GM18858 (cell line): ENCODE results near the gene ARF3.
"Not testable (repeated sequence)": the region's sequence is repeated elsewhere in the genome, so short reads cannot be mapped to it uniquely, and the experiment has no call there.

ENCODE experiments used
- ATAC-seq: cut with Tn5 transposase; IDR thresholded peaks from one replicate; pipeline ENCODE4 v1.9.1; 2021; ENCODE audit not compliant: unreplicated experiment

The ARF3 gene

DNA sequence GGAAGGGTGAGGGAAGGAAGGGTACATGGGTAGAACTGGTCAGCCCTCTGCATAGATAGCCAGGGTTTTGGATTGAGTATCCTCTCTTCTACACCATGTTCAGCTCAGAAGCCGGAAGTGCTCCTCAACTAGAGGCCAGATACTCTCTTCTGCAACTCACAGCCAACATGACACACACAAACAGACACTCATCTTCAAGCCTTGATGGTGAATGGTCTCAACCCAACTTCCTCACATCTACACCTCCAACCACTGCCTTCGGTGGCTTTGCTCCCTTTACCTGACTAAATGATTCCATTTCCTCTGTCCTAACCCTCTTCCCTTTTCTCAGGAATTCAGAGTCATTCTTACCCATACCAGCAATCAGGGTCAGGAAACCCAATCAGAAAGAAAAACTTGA lies 24.4 kb downstream of the ARF3 start:
- no peak for ATAC-seq

DNA sequence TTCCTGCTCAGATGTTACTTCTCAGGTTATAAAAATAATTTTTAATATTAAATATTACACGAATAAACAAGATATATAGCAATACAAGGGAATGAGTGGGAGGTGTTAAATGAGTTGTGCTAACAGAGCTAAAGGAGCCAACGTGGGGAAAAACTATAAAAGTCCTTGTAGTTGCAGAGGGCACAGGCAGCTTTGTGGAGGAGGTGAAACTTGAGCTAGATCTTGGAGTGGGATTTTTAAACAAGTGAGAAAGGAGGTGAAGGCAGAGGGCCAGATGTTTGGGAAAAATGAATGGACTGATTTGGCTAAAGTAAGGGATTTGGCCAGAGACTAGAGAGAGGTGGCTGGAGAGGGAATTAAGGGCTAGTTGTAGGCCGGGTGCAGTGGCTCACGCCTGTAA lies 26.8 kb downstream of the ARF3 start:
- ATAC-seq = no peak

DNA sequence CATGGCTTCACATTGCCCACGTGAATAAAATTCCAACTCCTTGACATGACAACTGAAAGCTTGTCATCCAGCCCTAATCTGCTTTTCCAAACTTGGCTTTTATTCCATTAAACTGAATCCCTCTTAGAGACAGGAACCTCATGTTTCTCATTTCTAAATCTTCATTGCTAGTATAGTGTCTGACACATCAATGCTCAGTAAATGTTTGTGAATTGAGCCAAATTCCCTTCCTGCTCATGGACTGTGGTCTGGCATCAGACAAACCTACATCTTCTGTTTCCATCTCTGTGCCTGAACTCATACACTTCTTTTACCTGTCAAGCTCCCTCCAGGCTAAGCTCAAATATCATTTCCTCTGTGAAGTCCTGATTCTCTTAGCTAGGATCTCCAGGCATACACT lies 27.7 kb downstream of the ARF3 start:
- no peak for ATAC-seq

DNA sequence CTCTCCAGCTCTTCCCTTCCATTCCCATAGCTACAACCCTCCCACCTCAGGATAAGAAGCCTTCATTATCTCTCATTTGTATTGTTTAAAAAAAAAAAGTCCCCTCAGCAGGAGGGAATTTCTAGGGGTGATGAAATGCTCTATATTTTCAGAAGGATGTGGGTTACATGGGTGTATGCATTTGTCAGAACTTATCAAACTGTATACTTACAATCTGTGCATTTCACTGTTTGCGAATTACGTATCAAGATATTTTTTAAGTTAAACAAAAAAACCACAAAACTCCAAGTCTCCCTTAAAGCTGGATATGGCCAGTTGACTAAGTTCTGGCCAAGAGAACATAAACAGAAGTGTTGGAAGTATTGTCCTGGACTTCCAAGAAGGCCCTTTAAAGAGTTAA lies 30.0 kb downstream of the ARF3 start:
- no peak for ATAC-seq

DNA sequence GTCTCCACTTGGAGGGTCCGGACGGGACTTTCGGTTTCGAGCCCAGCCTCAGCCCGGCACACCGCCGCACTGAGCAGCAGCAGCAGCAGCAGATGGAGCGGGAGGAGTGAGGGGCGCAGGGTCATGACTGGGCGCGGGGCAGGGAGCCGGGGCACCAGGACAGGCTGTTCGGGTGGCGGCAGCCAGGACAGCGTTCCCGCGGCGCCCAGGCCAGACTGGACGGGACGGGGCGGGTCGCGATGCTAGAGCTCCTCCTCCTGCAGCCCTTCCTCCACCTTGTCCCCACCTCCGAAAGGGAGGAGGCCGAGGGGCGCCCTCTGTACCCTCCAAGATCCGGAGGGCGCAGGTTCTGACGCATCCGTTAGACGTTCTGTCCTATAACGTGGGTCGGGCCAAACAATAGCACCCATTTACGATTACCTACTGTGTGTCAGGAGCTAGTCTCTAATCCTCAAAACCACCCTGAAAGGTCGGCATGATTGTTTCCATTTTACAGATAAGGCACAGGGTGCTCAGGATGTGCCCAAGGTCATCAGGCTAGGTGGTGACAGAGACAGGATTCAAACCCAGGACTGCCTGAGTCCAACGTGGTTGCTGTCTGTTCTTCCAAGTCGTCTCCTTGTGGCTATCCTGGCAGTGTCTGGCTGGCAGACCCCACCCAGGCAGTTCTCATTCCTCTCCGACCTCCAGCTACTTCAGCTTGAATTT lies 31.8 kb downstream of the ARF3 start, which contains the start of gene FKBP11:
Gene FKBP11 (minus strand): TSS at position 189 of the 708 bp plus-strand sequence. CDS start 64 bp downstream, at position 125.
- no peak for ATAC-seq

DNA sequence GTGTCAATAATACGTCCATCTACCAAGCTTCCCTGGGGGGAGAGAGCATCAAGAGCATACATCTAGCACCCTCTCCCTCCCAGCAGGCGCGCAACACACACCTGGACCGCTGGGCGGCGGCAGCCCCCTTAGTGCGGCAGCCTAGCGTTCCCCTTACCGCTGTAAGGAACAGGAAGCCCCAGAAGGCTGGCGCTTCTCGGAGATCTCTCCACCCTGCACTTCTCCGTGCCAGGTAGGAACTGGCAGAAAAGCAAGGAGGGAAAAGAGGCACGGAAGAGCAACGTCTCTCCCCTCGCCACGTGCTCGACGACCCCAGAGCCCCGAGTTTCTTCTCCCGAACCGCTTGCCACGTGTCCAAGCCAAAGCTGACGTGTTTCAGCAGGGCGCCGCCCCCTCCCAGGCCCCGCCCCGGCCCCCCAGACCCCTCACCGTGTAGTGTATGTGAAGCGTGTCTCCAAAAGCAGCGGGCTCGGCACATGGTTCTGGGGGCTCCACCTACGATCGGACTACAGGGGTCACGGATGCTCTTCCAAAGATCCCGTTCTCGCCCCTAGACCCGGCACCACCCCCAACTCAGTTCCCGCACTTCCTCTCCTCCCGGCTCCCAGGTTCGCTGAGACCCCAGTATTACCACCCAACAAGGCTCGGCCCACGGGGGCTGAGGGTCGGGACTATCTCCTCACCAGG lies 32.5 kb downstream of the ARF3 start:
- peak; percentile 68 for ATAC-seq

DNA sequence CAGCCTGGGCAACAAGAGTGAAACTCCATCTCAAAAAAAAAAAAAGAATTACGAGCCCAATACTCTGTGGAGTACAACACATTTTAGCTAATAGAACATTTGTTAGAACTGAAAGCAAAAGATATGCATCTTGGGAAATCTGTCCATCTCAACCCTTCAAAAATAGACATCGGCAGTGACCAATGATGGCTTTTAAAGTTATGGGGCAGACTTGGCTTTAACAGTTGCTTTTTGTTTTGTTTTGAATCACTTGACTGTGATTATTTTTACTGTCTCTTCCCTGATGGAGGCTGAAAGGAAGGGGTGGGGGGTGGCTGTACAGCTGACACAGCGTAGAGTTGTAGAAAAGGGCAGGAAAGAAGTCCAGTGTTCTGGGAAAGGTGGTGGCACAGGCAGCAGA lies 34.2 kb downstream of the ARF3 start:
- no peak for ATAC-seq

DNA sequence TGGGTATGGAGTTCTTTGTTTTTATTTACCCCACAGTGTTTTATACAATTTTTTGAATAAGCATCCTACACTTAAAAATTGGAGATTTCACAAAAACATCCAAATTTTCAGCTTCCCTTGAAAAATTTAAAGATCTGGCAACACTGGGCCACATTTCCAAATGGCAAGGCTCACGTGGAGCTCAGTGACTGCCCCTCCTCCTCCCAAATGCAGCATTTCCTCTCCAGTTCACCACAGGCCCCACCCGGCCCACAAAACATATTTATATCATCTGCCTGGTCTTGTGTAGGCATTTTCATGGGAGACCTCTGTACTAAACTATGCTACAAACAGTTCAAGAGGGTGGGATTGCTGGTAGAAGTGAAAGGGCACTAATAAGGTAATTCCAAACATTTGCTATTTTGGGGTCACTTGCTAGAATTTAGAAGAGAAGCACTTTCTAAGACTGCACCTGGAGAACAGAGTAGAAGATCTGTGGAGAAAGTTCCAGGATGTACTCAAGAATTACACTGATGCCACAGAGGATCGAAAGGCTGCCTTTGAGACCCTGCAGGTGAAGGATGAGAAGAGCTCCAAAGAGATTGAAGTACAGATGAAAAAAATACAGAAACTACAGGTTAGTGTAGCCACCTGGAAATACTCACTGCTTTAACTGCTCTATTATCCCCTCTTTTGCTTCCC lies 39.3 kb downstream of the ARF3 start:
- ATAC-seq = no peak

DNA sequence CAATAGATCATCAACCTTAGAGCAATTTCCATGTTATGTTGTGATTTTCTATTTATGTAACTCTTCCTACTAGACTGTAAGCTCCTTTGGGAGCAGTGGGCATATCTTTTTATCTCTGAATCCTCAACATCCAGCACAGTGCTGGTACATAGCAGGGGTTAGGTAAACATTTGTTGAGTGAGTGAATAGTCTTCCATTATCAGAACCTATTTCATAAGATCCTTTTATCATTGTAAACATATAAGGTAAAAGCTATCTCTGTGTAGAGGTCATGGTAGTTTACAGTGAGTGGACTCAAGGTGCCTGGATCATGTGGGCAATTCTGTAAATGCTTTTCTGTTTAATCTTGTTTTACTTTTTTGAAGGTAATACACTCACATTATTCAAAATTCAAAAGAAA lies 47.1 kb downstream of the ARF3 start:
- no peak for ATAC-seq

DNA sequence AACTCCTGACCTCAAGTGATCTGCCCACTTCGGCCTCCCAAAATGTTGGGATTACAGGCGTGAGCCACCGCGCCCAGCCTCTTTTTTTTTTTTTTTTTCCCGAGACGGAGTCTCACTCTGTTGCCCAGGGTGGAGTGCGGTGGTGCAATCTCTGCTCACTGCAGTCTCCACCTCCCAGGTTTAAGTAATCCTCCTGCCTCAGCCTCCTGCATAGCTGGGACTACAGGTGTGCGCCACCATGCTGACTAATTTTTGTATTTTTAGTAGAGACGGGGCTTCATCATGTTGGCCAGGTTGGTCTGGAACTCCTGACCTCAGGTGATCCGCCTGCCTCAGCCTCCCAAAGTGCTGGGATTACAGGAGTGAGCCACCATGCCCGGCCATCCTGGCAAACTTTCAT lies 47.6 kb downstream of the ARF3 start:
- ATAC-seq = not testable (repeated sequence)

DNA sequence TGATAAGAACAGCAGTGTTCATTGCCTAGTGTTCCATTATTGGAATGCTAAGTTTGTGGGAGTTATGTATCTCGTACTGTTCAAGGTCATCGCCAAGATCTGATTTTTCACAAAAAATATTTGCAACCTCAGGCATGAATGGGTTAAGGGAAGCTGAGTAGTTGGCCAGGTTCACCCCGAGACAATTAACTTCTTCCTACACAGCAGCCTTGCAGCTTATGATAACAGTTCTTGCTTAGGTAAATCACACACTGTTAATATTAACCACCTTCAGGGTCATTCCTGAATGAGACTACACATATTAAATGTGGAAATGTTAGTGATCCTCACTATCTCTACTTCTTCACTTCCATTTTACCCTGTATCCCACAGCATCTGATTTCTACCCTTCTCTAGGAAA lies 50.0 kb downstream of the ARF3 start:
- no peak for ATAC-seq

DNA sequence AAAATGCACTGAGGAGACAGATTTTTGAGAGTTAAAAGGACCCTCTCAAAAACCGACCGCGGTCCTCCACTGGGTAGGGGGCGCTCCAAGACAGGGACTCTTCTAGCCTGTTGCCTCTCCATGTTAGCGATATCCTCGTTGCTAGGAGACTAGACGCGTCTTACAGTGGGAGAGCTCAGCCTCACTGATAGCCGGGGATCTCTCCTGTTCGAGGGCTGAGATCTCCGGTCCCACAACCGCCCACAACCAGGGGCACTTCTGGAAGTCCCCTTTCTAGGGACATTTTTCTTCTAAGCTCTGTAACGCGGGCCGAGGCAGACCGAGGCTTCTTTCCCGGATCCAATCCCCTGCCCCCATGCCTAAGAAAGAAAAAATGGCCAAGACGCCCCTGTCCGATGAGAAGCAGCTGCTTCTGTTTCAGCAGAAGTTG lies 53.3 kb downstream of the ARF3 start:
- ATAC-seq = peak; percentile 65

DNA sequence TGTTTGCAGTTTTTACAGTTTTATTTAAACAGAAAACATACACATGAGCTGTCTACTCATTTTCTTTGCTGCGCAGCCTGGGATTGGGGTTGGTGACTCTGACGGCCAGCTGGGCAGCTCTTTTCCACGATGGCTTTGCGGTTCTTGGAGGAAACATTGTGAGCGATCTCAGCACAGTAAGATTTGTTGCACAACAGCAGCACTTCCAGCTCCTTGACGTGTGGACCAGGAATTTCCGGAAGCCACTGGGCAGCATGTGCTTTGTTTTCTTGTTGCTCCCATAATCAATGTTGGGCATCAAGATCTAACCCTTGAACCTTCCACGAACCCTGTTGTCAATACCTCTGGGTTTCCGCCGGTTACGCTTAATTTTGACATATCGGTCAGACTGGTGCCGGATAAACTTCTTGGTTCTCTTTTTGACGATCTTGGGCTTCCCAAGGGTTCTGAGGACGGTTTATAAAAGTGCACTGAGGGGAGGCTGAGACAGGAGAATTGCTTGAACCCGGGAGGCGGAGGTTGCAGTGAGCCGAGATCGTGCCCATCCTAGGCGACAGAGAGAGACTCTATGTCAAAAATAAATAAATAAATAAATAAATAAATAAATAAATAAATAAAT lies 53.8 kb downstream of the ARF3 start:
- ATAC-seq = no peak

DNA sequence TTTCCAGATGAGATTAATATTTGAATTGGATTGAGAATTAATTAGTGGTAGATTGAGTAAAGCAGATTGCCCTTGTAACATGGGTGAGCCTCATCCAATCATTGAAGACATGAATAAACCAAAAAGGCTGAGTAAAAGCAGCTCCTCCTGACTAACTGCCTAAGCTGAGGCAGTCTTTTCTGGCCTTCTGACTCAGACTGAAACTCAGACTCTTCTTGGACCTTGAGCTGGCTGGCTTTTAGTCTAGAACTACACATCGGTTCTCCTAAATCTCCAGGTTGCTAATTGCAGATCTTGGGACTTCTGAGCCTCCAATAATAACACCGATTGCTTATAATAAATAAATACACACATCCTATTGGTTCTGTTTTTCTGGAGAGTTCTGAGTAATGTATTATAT lies 56.0 kb downstream of the ARF3 start:
- peak; percentile 51 for ATAC-seq

DNA sequence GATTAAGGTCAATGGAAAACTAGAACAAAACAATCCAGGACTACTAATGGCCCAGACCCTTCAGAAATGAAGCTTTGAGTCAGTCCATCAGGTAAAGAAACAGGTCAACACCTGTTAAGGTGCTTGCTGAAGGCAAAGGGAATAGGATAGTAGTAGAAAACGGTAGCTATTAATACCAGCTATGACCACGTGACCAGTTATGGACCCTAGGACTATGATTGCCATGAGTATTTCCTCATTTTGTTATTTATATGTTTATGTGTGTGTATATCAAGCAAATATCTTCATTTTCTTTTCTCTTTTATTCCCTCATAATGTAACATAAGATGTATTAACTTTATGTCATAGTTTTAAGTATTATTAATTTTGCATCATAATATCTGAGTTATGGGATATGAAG lies 57.6 kb downstream of the ARF3 start:
- no peak for ATAC-seq

DNA sequence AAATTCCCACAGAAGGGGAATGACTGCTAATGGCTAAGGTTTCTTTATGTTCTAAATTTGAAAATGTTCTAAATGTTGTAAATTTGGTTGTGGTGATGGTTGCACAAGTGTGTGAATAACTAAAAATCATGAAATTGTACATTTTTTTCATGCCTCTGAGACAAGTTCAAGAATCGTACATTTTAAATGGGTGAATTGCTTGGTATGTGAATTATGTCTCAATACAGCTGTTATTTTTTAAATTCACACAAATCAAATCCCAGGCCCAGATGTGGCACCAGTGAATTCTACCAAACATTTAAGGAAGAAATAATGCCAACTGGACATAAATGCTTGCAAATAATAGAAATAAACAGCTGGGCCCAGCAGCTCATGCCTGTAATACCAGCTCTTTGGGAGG lies 63.0 kb downstream of the ARF3 start:
- ATAC-seq = no peak

DNA sequence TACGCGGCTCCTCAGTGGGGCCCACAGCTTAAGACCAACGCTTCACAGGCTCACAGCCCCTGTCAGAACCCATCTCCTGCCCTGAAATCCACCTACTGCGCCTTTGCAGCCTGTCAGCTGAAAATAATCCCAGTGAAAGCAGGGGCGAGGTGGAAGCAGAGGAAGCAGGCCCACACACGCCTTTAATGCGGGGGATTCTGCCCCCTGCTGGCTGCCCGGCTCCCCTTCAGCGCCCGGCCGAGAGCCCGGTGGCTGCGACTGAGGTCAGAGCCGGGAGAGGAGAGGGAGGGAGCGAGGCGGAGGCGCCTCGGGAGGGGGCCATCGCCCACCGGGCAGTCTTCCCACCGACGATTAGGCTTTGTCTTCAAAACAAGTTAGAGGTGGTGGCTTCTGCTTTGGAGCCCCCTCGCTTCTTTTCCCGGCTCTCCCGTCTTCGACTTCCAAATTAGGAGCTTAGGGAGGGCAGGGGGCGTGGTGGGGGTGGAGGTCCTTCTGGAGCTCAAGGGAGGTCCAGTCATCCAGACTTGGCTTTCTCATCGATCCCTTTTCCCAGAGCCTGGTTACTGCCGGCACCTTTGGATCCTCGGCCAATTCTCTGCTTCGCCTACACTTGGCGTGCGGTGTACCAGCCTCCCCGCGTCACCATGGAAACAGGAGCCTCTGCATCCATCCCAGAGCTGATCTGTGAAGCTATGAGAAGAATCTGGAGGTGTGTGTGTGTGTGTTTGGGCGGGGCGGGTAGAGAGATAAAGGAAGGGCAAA lies 66.4 kb downstream of the ARF3 start:
- ATAC-seq = no peak

DNA sequence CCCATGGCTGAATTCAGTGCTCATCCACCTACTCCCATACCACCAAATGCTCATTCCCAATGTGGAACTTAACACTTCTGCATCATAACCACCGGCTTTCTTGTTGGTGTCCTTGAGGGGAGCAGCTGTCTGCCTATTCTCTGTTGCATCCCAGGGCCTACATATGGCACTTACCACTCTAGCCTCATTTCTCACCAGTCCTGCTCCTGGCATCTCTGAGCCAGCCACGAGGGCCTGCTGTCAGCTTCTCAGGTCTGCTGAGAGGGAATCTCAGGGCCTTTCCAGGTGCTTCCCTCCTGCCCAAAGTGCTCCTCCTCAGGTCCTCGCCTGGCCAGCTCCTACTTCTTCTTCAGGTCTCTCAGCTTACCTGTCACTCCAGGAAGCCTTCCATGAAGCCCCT lies 67.6 kb downstream of the ARF3 start:
- ATAC-seq = no peak
